ENCODE measurements around the gene CEP164.

- TF ChIP-seq USF2 (CRISPR knock-in tag; IDR thresholded peaks at IDR 0.05) (no peak), ZFP36 (IDR thresholded peaks at IDR 0.05; ENCODE audit: low read depth, low read length, partially characterized antibody) (no peak), CHD2 (IDR thresholded peaks at IDR 0.05; ENCODE audit: low read depth, low read length) (no peak), FOXM1 (IDR thresholded peaks at IDR 0.05; ENCODE audit: low read depth) (no peak), FOXM1 (CRISPR knock-in tag; IDR thresholded peaks at IDR 0.05; ENCODE audit: low read depth) (no peak)
- TF ChIP-seq, protein P1, sequence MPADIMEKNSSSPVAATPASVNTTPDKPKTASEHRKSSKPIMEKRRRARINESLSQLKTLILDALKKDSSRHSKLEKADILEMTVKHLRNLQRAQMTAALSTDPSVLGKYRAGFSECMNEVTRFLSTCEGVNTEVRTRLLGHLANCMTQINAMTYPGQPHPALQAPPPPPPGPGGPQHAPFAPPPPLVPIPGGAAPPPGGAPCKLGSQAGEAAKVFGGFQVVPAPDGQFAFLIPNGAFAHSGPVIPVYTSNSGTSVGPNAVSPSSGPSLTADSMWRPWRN (IDR thresholded peaks at IDR 0.05; ENCODE audit: low read depth), result no peak
- TF ChIP-seq, protein P2, sequence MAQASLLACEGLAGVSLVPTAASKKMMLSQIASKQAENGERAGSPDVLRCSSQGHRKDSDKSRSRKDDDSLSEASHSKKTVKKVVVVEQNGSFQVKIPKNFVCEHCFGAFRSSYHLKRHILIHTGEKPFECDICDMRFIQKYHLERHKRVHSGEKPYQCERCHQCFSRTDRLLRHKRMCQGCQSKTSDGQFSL (CRISPR knock-in tag; IDR thresholded peaks at IDR 0.05), result no peak
- TF ChIP-seq, protein P2 (tag; IDR thresholded peaks at IDR 0.05), result no peak
These were observed 98.1 kb downstream of the CEP164 start for GRCh38 chr11:117425679-117426296.
